ENCODE measurements around the gene TFE3.

Gene TFE3

DNA sequence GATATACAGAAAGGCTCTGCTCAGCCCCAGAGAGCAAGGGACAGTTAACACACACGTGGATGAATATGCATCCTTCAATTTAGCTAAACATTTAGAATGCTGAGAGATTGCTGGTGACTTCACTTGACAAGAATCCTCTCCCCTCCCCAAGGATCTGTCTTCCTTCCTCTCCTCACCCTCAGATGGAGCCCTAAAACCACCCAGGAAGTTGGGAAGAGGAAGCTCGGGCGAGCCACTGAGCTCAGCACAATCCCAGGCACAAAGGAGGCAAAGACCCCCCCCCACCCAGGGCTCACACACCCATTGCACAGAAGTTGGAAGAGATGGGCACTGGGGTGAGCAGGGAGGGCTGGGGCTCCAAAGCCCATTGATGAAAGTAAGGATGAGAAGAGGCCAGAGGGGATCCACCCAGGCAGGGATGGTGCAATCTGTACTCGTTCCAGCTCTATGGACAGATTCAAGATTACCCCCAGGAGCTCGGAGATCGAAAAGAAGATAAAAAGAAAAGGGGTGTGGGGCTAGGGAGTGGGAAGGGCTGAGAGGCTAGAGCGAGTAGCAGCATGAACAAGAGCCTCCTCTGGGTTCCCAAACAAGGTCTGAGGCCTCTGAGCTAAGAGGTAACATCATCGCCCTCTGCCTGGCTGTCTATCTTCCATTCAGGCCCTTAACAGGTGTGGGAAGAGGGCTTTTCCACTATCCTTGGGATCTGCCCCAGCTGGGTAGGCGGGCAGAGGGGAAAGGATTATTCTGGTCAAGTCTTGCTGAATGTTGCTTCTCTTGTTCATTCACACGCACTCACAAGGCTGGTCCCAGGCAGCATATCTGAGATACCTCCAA lies 1.2 kb downstream of the TFE3 start:
- peak; percentile 2; the same call in 2 of the 3 replicates for ATAC-seq
- TF ChIP-seq CSDC2 (CRISPR knock-in tag; IDR thresholded peaks at IDR 0.05) (no peak), RARB (CRISPR knock-in tag; IDR thresholded peaks at IDR 0.05) (no peak), PATZ1 (CRISPR knock-in tag; IDR thresholded peaks at IDR 0.05; ENCODE audit: borderline replicate concordance) (no peak), ISL1 (CRISPR knock-in tag; IDR thresholded peaks at IDR 0.05) (no peak)

- ATAC-seq = no peak
- TF ChIP-seq ARNTL (CRISPR knock-in tag; IDR thresholded peaks at IDR 0.05; ENCODE audit: borderline replicate concordance, low read depth) = no peak
- TF ChIP-seq ZC3H10 (CRISPR knock-in tag; IDR thresholded peaks at IDR 0.05) = no peak
- TF ChIP-seq GLIS3 (CRISPR knock-in tag; IDR thresholded peaks at IDR 0.05) = no peak
- TF ChIP-seq TOX (CRISPR knock-in tag; IDR thresholded peaks at IDR 0.05; ENCODE audit: borderline replicate concordance) = no peak
- TF ChIP-seq ZNF8 (CRISPR knock-in tag; IDR thresholded peaks at IDR 0.05) = no peak
- TF ChIP-seq, protein P1, sequence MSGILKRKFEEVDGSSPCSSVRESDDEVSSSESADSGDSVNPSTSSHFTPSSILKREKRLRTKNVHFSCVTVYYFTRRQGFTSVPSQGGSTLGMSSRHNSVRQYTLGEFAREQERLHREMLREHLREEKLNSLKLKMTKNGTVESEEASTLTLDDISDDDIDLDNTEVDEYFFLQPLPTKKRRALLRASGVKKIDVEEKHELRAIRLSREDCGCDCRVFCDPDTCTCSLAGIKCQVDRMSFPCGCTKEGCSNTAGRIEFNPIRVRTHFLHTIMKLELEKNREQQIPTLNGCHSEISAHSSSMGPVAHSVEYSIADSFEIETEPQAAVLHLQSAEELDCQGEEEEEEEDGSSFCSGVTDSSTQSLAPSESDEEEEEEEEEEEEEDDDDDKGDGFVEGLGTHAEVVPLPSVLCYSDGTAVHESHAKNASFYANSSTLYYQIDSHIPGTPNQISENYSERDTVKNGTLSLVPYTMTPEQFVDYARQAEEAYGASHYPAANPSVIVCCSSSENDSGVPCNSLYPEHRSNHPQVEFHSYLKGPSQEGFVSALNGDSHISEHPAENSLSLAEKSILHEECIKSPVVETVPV (CRISPR knock-in tag; IDR thresholded peaks at IDR 0.05) = no peak
- TF ChIP-seq SNAI2 (CRISPR knock-in tag; IDR thresholded peaks at IDR 0.05) = no peak
- TF ChIP-seq ZFP30 (CRISPR knock-in tag; IDR thresholded peaks at IDR 0.05) = no peak
Measured at GRCh38 chrX:49040376-49040955, 2.7 kb downstream of the TFE3 start.

GRCh38 chrX:49039598-49040375 lies 3.4 kb downstream of the TFE3 start:
- ATAC-seq = peak; percentile 54
- TF ChIP-seq ZC3H10 (CRISPR knock-in tag; IDR thresholded peaks at IDR 0.05) (no peak), TCF4 (CRISPR knock-in tag; IDR thresholded peaks at IDR 0.05; ENCODE audit: borderline replicate concordance) (no peak), BACH2 (CRISPR knock-in tag; IDR thresholded peaks at IDR 0.05; ENCODE audit: borderline replicate concordance) (no peak; the same call in 1 of the 2 replicates), TOX (CRISPR knock-in tag; IDR thresholded peaks at IDR 0.05; ENCODE audit: borderline replicate concordance) (no peak), ZNF70 (CRISPR knock-in tag; IDR thresholded peaks at IDR 0.05) (no peak), ZNF8 (CRISPR knock-in tag; IDR thresholded peaks at IDR 0.05) (no peak), ZFP3 (CRISPR knock-in tag; IDR thresholded peaks at IDR 0.05) (no peak)
- TF ChIP-seq, protein P2, sequence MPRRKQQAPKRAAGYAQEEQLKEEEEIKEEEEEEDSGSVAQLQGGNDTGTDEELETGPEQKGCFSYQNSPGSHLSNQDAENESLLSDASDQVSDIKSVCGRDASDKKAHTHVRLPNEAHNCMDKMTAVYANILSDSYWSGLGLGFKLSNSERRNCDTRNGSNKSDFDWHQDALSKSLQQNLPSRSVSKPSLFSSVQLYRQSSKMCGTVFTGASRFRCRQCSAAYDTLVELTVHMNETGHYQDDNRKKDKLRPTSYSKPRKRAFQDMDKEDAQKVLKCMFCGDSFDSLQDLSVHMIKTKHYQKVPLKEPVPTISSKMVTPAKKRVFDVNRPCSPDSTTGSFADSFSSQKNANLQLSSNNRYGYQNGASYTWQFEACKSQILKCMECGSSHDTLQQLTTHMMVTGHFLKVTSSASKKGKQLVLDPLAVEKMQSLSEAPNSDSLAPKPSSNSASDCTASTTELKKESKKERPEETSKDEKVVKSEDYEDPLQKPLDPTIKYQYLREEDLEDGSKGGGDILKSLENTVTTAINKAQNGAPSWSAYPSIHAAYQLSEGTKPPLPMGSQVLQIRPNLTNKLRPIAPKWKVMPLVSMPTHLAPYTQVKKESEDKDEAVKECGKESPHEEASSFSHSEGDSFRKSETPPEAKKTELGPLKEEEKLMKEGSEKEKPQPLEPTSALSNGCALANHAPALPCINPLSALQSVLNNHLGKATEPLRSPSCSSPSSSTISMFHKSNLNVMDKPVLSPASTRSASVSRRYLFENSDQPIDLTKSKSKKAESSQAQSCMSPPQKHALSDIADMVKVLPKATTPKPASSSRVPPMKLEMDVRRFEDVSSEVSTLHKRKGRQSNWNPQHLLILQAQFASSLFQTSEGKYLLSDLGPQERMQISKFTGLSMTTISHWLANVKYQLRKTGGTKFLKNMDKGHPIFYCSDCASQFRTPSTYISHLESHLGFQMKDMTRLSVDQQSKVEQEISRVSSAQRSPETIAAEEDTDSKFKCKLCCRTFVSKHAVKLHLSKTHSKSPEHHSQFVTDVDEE (CRISPR knock-in tag; IDR thresholded peaks at IDR 0.05) = no peak

DNA sequence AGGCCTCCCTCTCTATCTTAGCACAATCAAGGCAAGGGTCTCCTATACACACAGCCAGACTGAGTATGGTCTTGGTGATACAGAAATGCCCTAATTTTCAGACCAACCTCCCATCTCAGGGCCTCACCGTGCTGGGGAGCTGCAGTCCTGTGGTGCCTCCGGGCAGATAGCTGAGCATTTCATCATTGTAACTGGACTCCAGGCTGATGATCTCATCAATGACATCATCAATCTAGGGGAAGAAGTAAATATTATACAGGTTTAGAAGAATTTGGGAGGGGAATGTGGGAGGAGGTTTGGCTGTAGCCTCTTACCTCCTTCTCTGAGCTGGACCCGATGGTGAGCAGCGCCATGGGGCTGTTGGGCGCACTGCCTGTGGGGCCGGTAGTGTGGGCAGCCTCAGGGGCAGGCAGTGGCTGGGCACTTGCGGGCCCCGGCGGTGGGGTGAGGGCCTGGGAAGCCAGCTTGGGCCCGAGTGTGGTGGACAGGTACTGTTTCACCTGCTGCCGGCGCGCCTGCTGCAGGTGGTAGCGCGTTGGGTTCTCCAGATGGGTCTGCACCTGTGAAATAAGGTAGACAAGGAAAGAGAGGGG lies 5.2 kb downstream of the TFE3 start:
- TF ChIP-seq ZNF8 (CRISPR knock-in tag; IDR thresholded peaks at IDR 0.05) (no peak), GLIS3 (CRISPR knock-in tag; IDR thresholded peaks at IDR 0.05) (no peak), PATZ1 (CRISPR knock-in tag; IDR thresholded peaks at IDR 0.05; ENCODE audit: borderline replicate concordance) (no peak), OSR1 (CRISPR knock-in tag; IDR thresholded peaks at IDR 0.05) (no peak), CSDC2 (CRISPR knock-in tag; IDR thresholded peaks at IDR 0.05) (no peak), ISL1 (CRISPR knock-in tag; IDR thresholded peaks at IDR 0.05) (no peak), CREB5 (CRISPR knock-in tag; IDR thresholded peaks at IDR 0.05; ENCODE audit: low read depth) (no peak)
- TF ChIP-seq, protein P1 (CRISPR knock-in tag; IDR thresholded peaks at IDR 0.05) = no peak

More for the DNA sequence above, 5.2 kb downstream of the TFE3 start:
- ATAC-seq = no peak

Data from SK-N-SH treated with all-trans-retinoic acid at 6 μM for 48 hours (cell line).